ENCODE measurements around the gene VTA1.
"Not testable (repeated sequence)": the region's sequence is repeated elsewhere in the genome, so short reads cannot be mapped to it uniquely, and the experiment has no call there.

The VTA1 gene

GRCh38 chr6:142229518-142230270 lies 82.6 kb downstream of the VTA1 start:
- not testable (repeated sequence) for DNase-seq

DNA sequence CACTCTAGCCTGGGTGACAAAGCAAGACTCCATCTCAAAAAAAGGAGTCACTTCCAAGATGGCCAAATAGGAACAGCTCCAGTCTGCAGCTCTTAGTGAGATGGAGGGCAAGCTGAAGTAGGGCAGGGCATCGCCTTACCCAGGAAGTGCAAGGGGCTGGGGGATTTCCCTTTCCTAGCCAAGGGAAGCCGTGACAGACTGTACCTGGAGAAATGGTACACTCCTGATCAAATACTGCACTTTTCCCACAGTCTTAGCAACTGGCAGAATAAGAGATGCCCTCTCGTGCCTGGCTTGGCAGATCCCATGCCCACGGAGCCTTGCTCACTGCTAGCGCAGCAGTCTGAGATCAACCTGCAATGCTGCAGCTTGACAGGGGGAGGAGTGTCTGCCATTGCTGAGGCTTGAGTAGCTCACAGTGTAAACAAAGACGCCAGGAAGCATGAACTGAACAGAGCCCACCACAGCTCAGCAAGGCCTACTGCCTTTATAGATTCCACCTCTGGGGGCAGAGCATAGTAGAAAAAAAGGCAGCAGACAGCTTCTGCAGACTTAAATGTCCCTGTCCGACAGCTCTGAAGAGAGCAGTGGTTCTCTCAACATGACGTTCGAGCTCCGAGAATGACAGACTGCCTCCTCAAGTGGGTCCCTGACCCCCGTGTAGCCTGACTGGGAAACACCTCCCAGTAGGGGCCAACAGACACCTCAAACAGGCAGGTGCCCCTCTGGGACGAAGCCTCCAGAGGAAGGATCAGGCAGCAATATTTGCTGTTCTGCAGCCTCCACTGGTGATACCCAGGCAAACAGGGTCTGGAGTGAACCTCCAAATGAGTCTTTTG lies 85.4 kb downstream of the VTA1 start:
- peak; percentile 43 for DNase-seq

DNA sequence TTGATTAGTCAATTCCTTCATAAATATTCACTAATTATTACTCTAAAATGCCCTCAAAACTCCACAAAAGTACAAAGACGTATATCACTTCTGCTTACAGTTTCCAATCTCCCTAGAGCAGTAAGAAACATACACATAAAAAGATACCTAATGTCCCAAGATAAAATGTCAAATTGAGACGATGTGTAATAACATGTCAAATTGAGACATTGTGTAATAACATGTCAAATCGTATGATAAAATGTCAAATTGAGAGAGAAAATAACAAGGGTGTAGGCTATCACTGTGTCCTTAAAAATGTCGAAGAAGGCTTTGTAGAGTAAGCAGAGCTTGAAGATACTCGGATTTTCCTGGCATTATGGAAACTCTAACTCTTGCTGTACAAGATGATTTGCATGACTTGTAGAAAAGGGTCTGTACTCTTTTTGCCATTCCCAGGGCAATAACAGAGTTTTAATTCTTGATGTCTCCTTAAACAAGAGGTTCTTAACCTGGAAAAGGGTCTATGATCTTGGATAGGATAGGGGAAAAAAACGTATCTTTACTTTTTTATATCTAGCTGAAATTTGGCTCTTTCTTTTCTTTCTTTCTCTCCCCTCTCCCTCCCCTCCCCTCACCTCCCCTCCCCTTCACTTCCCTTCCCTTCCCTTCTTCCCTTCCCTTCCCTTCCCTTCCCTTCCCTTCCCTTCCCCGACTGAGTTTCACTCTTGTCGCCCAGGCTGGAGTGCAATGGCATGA lies 87.1 kb downstream of the VTA1 start:
- no peak for DNase-seq

DNA sequence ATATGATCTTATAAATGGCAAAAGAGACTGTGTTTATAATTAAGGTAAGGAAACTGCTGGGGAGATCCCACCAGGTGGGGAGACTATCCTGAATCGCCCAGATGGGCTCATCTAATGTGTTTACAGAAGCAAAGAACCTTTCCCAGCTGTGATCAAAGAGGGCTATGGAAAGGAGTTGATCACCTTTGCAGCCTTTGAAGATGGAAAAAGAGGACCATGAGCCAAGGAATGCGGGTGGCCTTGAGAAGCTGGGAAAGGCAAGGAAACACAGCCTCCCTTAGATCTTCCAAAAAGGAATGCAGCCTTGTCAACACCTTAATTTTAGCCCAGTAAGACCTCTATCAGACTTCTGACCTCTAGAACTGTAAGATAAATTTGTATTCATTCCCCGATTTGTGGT lies 88.2 kb downstream of the VTA1 start:
- no peak for DNase-seq

- no peak for DNase-seq
Measured at GRCh38 chr6:142235791-142236190, 88.7 kb downstream of the VTA1 start.

- no peak for DNase-seq
Measured at GRCh38 chr6:142236691-142237090, 89.6 kb downstream of the VTA1 start.

DNA sequence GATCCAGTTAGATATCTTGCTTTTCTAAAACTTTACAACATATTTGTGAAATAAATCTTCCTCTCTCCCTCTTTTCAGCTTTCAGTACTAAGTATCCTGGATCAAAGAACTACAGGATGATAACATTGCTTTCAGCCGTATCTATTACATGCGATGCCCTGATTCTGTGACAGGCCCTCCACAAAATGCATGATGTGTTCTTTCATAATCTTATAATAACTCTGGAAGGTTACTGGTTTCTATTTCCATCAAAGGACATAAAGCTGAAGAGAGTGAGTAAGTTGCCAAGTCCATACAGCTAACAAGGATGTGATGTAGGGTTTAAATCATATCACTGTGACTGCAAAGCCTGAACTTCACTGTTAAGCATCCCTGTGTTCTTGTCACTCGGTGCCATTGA lies 91.8 kb downstream of the VTA1 start:
- no peak for DNase-seq

GRCh38 chr6:142240179-142240578 lies 93.1 kb downstream of the VTA1 start:
- DNase-seq, result no peak

DNA sequence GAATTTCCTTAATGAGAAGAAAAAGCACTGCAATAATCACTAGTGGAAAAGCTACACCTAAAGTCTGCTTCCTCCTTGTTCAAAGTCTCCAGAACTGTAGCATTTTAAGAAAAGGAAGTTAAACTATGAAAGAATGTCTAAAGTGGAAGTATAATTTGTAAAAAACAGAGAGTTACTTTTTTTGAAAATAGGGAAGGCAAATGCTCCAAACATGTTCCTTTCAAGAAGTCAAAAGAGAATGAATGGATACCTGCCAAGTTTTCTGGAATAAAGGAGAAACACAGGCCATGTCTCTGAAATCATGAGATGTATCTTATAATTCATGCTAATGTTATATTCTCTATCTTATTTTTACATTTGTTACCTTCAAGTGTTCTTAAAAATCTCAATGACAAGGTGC lies 94.0 kb downstream of the VTA1 start:
- no peak for DNase-seq

GRCh38 chr6:142242269-142242668 lies 95.2 kb downstream of the VTA1 start:
- DNase-seq, result no peak

- DNase-seq, result no peak
Measured at GRCh38 chr6:142246960-142247359, 99.9 kb downstream of the VTA1 start.

GRCh38 chr6:142249266-142249665 lies 102.2 kb downstream of the VTA1 start:
- DNase-seq, result no peak

DNA sequence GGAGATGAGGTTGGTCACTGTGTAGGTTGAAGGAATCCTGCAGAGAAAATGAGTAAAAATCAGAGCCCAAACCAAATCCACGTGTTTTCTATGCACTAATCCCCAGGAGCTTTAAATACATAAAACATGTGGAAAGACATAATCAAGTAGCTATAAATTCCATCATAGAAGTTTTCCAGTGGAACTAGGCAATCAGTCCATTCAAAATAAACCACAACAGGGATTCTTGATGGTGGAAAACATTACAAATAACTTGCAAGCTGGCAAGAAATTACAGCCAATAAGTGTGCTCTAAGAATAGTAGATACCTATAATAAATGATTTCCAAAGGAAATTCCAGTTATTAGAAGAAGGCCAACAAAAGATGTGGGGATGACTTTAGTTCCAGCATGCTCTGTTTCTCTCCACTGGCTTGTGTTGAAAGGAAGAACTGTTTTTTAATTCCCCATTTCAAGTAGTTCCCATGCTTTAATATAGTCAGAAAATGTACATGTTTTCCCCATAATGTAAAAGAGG lies 104.9 kb downstream of the VTA1 start:
- no peak for DNase-seq

DNA sequence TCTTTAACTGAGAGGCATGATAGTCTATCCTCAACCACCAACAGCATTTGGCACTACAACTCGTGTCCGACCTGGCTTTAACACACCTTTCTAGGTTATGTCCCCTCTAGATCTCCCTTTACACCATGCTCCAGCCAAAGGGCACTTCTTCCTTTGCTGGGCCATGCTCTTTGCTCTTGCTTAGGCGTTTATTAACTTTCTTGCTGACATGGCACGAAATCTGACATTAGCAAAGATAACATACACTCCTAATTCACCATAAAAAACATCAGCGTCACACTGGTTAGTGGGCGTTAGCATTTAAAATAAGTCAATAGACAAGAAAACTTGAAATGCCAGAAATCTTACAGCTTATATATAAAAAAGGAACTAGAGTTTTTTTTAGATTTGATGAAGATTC lies 107.5 kb downstream of the VTA1 start:
- DNase-seq, result no peak

DNA sequence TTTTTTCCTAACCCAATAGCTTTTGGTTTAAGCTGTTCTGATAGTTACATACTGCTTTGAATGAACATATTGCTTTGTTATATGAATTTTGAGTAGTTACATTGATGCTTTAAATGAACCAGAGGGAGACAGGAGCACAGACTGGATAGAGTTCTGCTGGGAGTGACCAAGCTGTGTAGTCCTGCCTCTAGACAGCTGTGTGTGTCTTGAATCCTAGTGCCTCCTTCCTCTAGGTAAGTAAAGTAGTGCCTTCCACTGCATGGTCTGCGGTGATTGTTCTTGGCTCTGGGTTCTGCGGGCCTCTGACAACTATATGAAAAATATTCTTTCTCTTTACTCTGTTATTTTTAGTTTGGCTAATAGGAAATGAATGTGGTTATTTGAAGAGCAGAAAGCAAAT lies 108.7 kb downstream of the VTA1 start:
- no peak for DNase-seq

- no peak for DNase-seq
Measured at GRCh38 chr6:142258305-142258704, 111.2 kb downstream of the VTA1 start.

GRCh38 chr6:142258757-142259156 lies 111.7 kb downstream of the VTA1 start:
- DNase-seq, result no peak

- no peak for DNase-seq
Measured at GRCh38 chr6:142260748-142261147, 113.7 kb downstream of the VTA1 start.

- DNase-seq, result no peak
Measured at GRCh38 chr6:142262231-142262630, 115.2 kb downstream of the VTA1 start.

- no peak for DNase-seq
Measured at GRCh38 chr6:142265476-142265875, 118.4 kb downstream of the VTA1 start.

DNA sequence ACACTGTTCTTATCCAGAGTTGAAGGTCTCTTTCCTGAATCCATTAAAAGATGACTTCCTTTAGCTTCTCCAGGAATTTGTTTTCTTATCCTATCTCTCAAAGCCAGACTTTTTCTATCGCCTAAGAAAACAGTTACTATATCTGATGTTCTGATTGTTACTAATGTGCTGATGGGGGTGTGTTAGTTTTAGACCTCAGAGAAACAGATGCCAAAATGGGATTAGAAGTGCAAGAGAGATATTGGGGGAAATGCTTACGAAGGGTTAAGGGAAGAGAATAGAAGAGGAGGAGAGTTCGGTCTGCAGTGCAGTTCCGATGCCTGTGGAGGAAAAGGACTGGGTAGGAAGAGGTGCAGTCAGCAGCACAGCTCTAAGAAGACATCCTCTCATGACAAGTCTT lies 119.0 kb downstream of the VTA1 start:
- DNase-seq, result no peak

GRCh38 chr6:142271476-142271875 lies 124.4 kb downstream of the VTA1 start:
- no peak for DNase-seq

Measured in CD4-positive, alpha-beta T cell treated with Interleukin-6 for 4 hours (primary cell).